B cell (primary cell): ENCODE data around the gene BAHCC1. TPM values are rescaled to one million over a fixed set of nuclear protein-coding genes. Genes with fewer than 3 reads are reported as not detected.

Experiments
- ATAC-seq: fragments of 200-7000 bp; cut with Tn5 transposase; one replicate; pipeline ENCODE4 v1.10.0; 2021; ENCODE audit warnings: low read depth, mild to moderate bottlenecking, moderate number of reproducible peaks, moderate library complexity
- CTCF ChIA-PET: fragments of 350-600 bp; sonication (Branson Sonifier 250); formaldehyde crosslinking; loops from one replicate; lab custom pipeline; 2021; ENCODE audit warnings: antibody characterized with exemption, inconsistent platforms; lab: Charles Lee
- POLR2A ChIA-PET: fragments of 350-600 bp; sonication (Branson Sonifier 250); formaldehyde crosslinking; loops from one replicate; lab custom pipeline; 2021; ENCODE audit warnings: antibody characterized with exemption; lab: Charles Lee
- DNase-seq: peaks from one replicate; pipeline ENCODE4 v3.0.0; 2013
- H2AFZ ChIP-seq: 2 replicates; pipeline ENCODE4 v1.6.1; 2012; ENCODE audit warnings: mild to moderate bottlenecking, low read depth, low read length; ENCODE audit not compliant: insufficient read depth, poor library complexity, severe bottlenecking
- H3K27ac ChIP-seq, 2 donors: 1 replicate in 1 of 2; 2 replicates in 1 of 2; pipeline ENCODE4 v1.5.1; 2012 to 2013; ENCODE audit warnings: low read length in 2 of 2, mild to moderate bottlenecking in 2 of 2, moderate library complexity in 1 of 2
- H3K27me3 ChIP-seq, 4 experiments: fragments of 200-600 bp in 1 of 4; sonication (generic) in 1 of 4; replicated peaks in 1 of 4; 1 replicate in 2 of 4; 2 replicates in 2 of 4; pipeline versions ENCODE4 v1.6.1 to v1.7.0; 2013 to 2016; ENCODE audit warnings: low read length in 3 of 4, mild to moderate bottlenecking in 2 of 4, mixed read lengths in 1 of 4, moderate library complexity in 1 of 4; ENCODE audit not compliant: insufficient read depth in 4 of 4, control insufficient read depth in 3 of 4; ENCODE audit errors: control extremely low read depth in 1 of 4
- H3K36me3 ChIP-seq, 2 experiments: replicated peaks in 1 of 2; 1 replicate in 1 of 2; 2 replicates in 1 of 2; pipeline versions ENCODE4 v1.6.1 to v1.7.1; 2013; ENCODE audit warnings: low read length in 1 of 2; ENCODE audit not compliant: insufficient read depth in 2 of 2, control insufficient read depth in 1 of 2; ENCODE audit errors: control extremely low read depth in 1 of 2, extremely low read depth in 1 of 2
- H3K4me1 ChIP-seq, 2 donors: fragments of 200-600 bp in 1 of 2; sonication (generic) in 1 of 2; 1 replicate in 1 of 2; 2 replicates in 1 of 2; pipeline versions ENCODE4 v1.5.1 to v1.6.1; 2013 to 2017; ENCODE audit warnings: low read length in 2 of 2; ENCODE audit not compliant: control insufficient read depth in 2 of 2, insufficient read depth in 2 of 2
- H3K4me2 ChIP-seq: replicated peaks from 2 replicates; pipeline ENCODE3; 2012; ENCODE audit warnings: mild to moderate bottlenecking, low read depth, low read length; ENCODE audit not compliant: poor library complexity, severe bottlenecking
- H3K4me3 ChIP-seq, 5 experiments: fragments of 200-600 bp in 1 of 5; sonication (generic) in 1 of 5; 1 replicate in 3 of 5; 2 replicates in 2 of 5; pipeline versions ENCODE4 v1.5.1 to v1.7.0; 2011 to 2016; ENCODE audit warnings: low read length in 4 of 5, mild to moderate bottlenecking in 4 of 5, low read depth in 2 of 5, control low read depth in 1 of 5, moderate library complexity in 1 of 5; ENCODE audit not compliant: insufficient read depth in 1 of 5; ENCODE audit errors: control extremely low read depth in 1 of 5, extremely low read depth in 1 of 5
- H3K79me2 ChIP-seq: fragments of 200-600 bp; sonication (generic); one replicate; pipeline ENCODE4 v1.6.0; 2016; ENCODE audit warnings: low read length; ENCODE audit not compliant: control insufficient read depth, insufficient read depth
- H3K9ac ChIP-seq: fragments of 200-600 bp; sonication (generic); 2 replicates; pipeline ENCODE4 v1.6.1; 2017; ENCODE audit warnings: mild to moderate bottlenecking, low read length, moderate library complexity
- H3K9me3 ChIP-seq, 3 donors: one replicate each; pipeline versions ENCODE4 v1.6.1 to v1.7.1; 2013; ENCODE audit warnings: low read length in 2 of 3; ENCODE audit not compliant: control insufficient read depth in 2 of 3, insufficient read depth in 1 of 3; ENCODE audit errors: control extremely low read depth in 1 of 3
- H4K20me1 ChIP-seq: 2 replicates; pipeline ENCODE4 v1.6.0; 2012; ENCODE audit warnings: mild to moderate bottlenecking, low read length; ENCODE audit not compliant: insufficient read depth, control insufficient read depth, poor library complexity, severe bottlenecking
- H3K27ac Mint-ChIP-seq: one replicate; pipeline ENCODE4 v1.8.0; 2021; ENCODE audit warnings: mixed read lengths
- H3K27me3 Mint-ChIP-seq: one replicate; pipeline ENCODE4 v1.8.0; 2021; ENCODE audit warnings: mixed read lengths
- H3K4me1 Mint-ChIP-seq: one replicate; pipeline ENCODE4 v1.8.0; 2021; ENCODE audit warnings: mixed read lengths
- H3K4me3 Mint-ChIP-seq: one replicate; pipeline ENCODE4 v1.8.0; 2021; ENCODE audit warnings: mixed read lengths
- H3K9me3 Mint-ChIP-seq: one replicate; pipeline ENCODE4 v1.8.0; 2022; ENCODE audit warnings: mixed read lengths; ENCODE audit not compliant: insufficient read depth
- CTCF ChIP-seq: fragments of 200-600 bp; IDR thresholded peaks from one replicate; pipeline ENCODE4 v1.8.0; 2022; ENCODE audit warnings: antibody characterized with exemption, mild to moderate bottlenecking
- EZH2 ChIP-seq: IDR thresholded peaks from 2 replicates; pipeline ENCODE4 v1.6.1; 2012; ENCODE audit warnings: borderline replicate concordance, low read depth, mild to moderate bottlenecking, moderate library complexity, low read length; ENCODE audit not compliant: insufficient read depth, poor library complexity, severe bottlenecking
- WGBS: methylation state at CpG from one replicate; pipeline ENCODE4 v1.1.5; 2013; ENCODE audit warnings: missing lambda C conversion rate; ENCODE audit not compliant: insufficient coverage; 5-methylcytosine and 5-hydroxymethylcytosine counted together
- intact Hi-C: fragments of 100-400 bp; cut with micrococcal nuclease; formaldehyde crosslinking; loops from one replicate; pipeline ENCODE4 v1.10.0; 2022
- polyA plus RNA-seq: library from polyadenylated mRNA; depleted of rRNA; stranded (reverse); fragments of >200 nt; gene quantifications from 2 replicates; pipeline ENCODE4 v1.2.3, GENCODE V29; 2012
- total RNA-seq, 2 donors: library from RNA; stranded (reverse); fragments of 120-200 nt in 1 of 2; gene quantifications; 1 replicate in 1 of 2; 2 replicates in 1 of 2; pipeline versions ENCODE4 v1.2.3 to v1.2.4, GENCODE V29; 2013 to 2022

The BAHCC1 gene
- total and polyA plus RNA-seq, 2 donors (not counting 1 experiment from before 2014, with no cell fraction given): 0.12 to 0.48 TPM

GRCh38 chr17:81402981-81403467 is 7.8 kb downstream of the BAHCC1 start:
- H3K4me2 ChIP-seq: no peak overlapping the region
- DNase-seq (no peak), ATAC-seq (no peak)
- no peaks in the 10 kb centered on the region for H3K36me3 ChIP-seq
- intact Hi-C loops: no loop called here
- ChIA-PET POLR2A (no interaction called here), CTCF (interaction anchor here (1.5 kb wide), 1 partner anchor 198 kb away, joined by 3 read pairs; no protein-coding TSS in a partner anchor)
- Mint-ChIP-seq H3K27ac (no peak overlapping the region), H3K27me3 (peaks cover 48% of the 10 kb centered on the region), H3K4me1 (peaks cover 16% of the 10 kb centered on the region), H3K4me3 (no peak overlapping the region), H3K9me3 (no peaks in the 10 kb centered on the region)
- peaks cover 30 to 32% of the 10 kb centered on the region in 2 donors for H3K4me1 ChIP-seq
- H4K20me1 ChIP-seq: peaks cover 10% of the 10 kb centered on the region
- WGBS: 82% methylated on average over 3 of the region's 9 CpGs
- peaks cover 12% of the 10 kb centered on the region for H3K79me2 ChIP-seq
- peaks cover 0 to 53% (median 35%) of the 10 kb centered on the region in 4 experiments for H3K27me3 ChIP-seq
- H3K9me3 ChIP-seq: peaks cover 0 to 20% (median 0%) of the 10 kb centered on the region in 3 donors
- no peak for TF ChIP-seq EZH2
- no peak for TF ChIP-seq CTCF
- no peak overlapping the region for H3K4me3 ChIP-seq
- H3K9ac ChIP-seq: no peak overlapping the region
- no peak overlapping the region for H2AFZ ChIP-seq
- no peak overlapping the region for H3K27ac ChIP-seq

GRCh38 chr17:81403671-81404534 is 8.6 kb downstream of the BAHCC1 start:
- Histone ChIP-seq H4K20me1 (peaks cover 2% of the 10 kb centered on the region), H3K4me2 (no peak overlapping the region), H3K4me3 (no peak overlapping the region), H2AFZ (no peak overlapping the region), H3K27me3 (peaks cover 0 to 45% (median 27%) of the 10 kb centered on the region in 4 experiments), H3K27ac (no peak overlapping the region), H3K36me3 (no peaks in the 10 kb centered on the region), H3K9ac (no peak overlapping the region), H3K4me1 (peaks cover 21 to 23% of the 10 kb centered on the region in 2 donors), H3K79me2 (peaks cover 18% of the 10 kb centered on the region), H3K9me3 (peaks cover 0 to 13% (median 0%) of the 10 kb centered on the region in 3 donors)
- TF ChIP-seq EZH2: no peak
- no peak for TF ChIP-seq CTCF
- POLR2A ChIA-PET: no interaction called here
- H3K27me3 Mint-ChIP-seq: peaks cover 46% of the 10 kb centered on the region
- 94% methylated on average over 32 of the region's 39 CpGs for WGBS
- no peak for ATAC-seq
- intact Hi-C loops: no loop called here
- H3K9me3 Mint-ChIP-seq: no peaks in the 10 kb centered on the region
- H3K4me3 Mint-ChIP-seq: no peak overlapping the region
- CTCF ChIA-PET: no interaction called here
- DNase-seq: no peak
- H3K27ac Mint-ChIP-seq: no peak overlapping the region
- H3K4me1 Mint-ChIP-seq: peaks cover 10% of the 10 kb centered on the region
